Measurements from ENCODE around the gene NAALADL2. TPM values are rescaled to one million over a fixed set of nuclear protein-coding genes. Genes with fewer than 3 reads are reported as not detected.

Gene NAALADL2
- total and polyA plus RNA-seq, 2 of the 8 experiments (the other 6 are each of a cell fraction or from before 2014, with no cell fraction given): 0.12 to 0.22 TPM

GRCh38 chr3:175238801-175239200 lies 379.7 kb downstream of the NAALADL2 start:
- no peak overlapping the region for H3K23ac ChIP-seq (ENCODE audit: insufficient read length)
- no peak overlapping the region for H3K4me3 ChIP-seq (ENCODE audit: extremely low read depth in 1 of 4, insufficient read depth in 2 of 4, low read depth in 3 of 4, low read length in 4 of 4)
- no peak overlapping the region for H3K4me2 ChIP-seq (ENCODE audit: insufficient read depth in 1 of 2, low read depth in 2 of 2, low read length in 2 of 2)
- no peak overlapping the region for H3K14ac ChIP-seq (ENCODE audit: insufficient read length)
- H4K91ac ChIP-seq (replicated peaks; ENCODE audit: insufficient read length, low read length): no peak overlapping the region
- H2AFZ ChIP-seq (ENCODE audit: low read length): no peak overlapping the region
- H2AK5ac ChIP-seq (ENCODE audit: low read depth, low read length): no peak overlapping the region
- FAIRE-seq: no peak
- H2BK5ac ChIP-seq (ENCODE audit: low read depth, low read length): no peak overlapping the region
- ChIA-PET POLR2A (ENCODE audit: partially characterized antibody) (no interaction called here), CTCF (ENCODE audit: partially characterized antibody) (no interaction called here)
- no peaks in the 10 kb centered on the region; the same call in 1 of the 2 replicates for H3K23me2 ChIP-seq (ENCODE audit: low read depth, low read length)
- no peak overlapping the region for H2BK120ac ChIP-seq (replicated peaks; ENCODE audit: low read depth, low read length)
- no peak overlapping the region for H3K27ac ChIP-seq (ENCODE audit: low read depth, low read length)
- H3K4ac ChIP-seq (replicated peaks; ENCODE audit: insufficient read length, low read depth, low read length): no peak overlapping the region
- WGBS, 2 experiments (ENCODE audit: extremely low coverage in 1 of 2, insufficient coverage in 1 of 2, insufficient read length in 1 of 2, insufficient replicate concordance in 2 of 2, low coverage in 1 of 2, low lambda C conversion rate in 2 of 2, missing lambda C conversion rate in 1 of 2): 88% methylated on average over 3 of the region's 3 CpGs; no CpG with 5 or more reads in 1 of the 2 experiments
- H4K5ac ChIP-seq (ENCODE audit: insufficient read length, low read depth, low read length): no peak overlapping the region
- no peaks in the 10 kb centered on the region for H3K36me3 ChIP-seq (ENCODE audit: control insufficient read depth in 2 of 4, insufficient read depth in 4 of 4, low read length in 3 of 4)
- no peak overlapping the region for H2BK12ac ChIP-seq (ENCODE audit: low read depth, low read length)
- H4K20me1 ChIP-seq (replicated peaks in 1 of 2; ENCODE audit: control insufficient read depth in 1 of 2, insufficient read depth in 2 of 2, low read length in 2 of 2): no peaks in the 10 kb centered on the region
- DNase-seq (ENCODE audit: low read depth in 1 of 2, low spot score in 2 of 2): no peak
- no peak overlapping the region for H3K9ac ChIP-seq (replicated peaks in 1 of 4; ENCODE audit: extremely low read depth in 1 of 4, low read depth in 3 of 4, low read length in 3 of 4)
- no peak overlapping the region for H3K18ac ChIP-seq (ENCODE audit: extremely low read depth, low read length)
- no peaks in the 10 kb centered on the region for H3K27me3 ChIP-seq (replicated peaks in 1 of 4; ENCODE audit: control insufficient read depth in 3 of 4, extremely low read depth in 1 of 4, insufficient read depth in 3 of 4, low read length in 3 of 4)
- H2BK20ac ChIP-seq (ENCODE audit: low read length): no peak overlapping the region
- no peak overlapping the region for H4K8ac ChIP-seq (ENCODE audit: extremely low read depth, insufficient read depth, low read length)
- no peaks in the 10 kb centered on the region for H3K9me3 ChIP-seq (ENCODE audit: insufficient read depth in 2 of 2, low read depth in 1 of 2, low read length in 1 of 2)
- no peaks in the 10 kb centered on the region for H3K79me1 ChIP-seq (ENCODE audit: low read depth, low read length)
- no peaks in the 10 kb centered on the region for H3K4me1 ChIP-seq (replicated peaks in 1 of 4; ENCODE audit: control insufficient read depth in 3 of 4, insufficient read depth in 4 of 4, low read length in 3 of 4)
- H3K79me2 ChIP-seq (ENCODE audit: control insufficient read depth in 1 of 2, insufficient read depth in 2 of 2, low read length in 2 of 2): no peaks in the 10 kb centered on the region
- no peak overlapping the region for H3K56ac ChIP-seq (replicated peaks; ENCODE audit: insufficient read length, low read depth, low read length)
- no peak overlapping the region for H2BK15ac ChIP-seq (ENCODE audit: low read length)
- TF ChIP-seq CHD7 (IDR thresholded peaks at IDR 0.05; ENCODE audit: insufficient replicate concordance, low read length): no peak
